Renal pelvis (tissue), 4 donors: ENCODE measurements around the gene KRT85. TPM values are rescaled to one million over a fixed set of nuclear protein-coding genes. Genes with fewer than 3 reads are reported as not detected.
"Not testable (repeated sequence)": the region's sequence is repeated elsewhere in the genome, so short reads cannot be mapped to it uniquely, and the experiment has no call there.

Experiments used
- DNase-seq: peaks from one replicate; pipeline ENCODE4 v3.0.0-alpha.2; 2013
- polyA plus RNA-seq, 3 donors: library from polyadenylated mRNA; unstranded; fragments of 120-200 nt; gene quantifications; one replicate each; pipeline ENCODE4 v1.2.1, GENCODE V29; 2013; ENCODE audit not compliant: insufficient read length in 3 of 3

The KRT85 gene
- polyA plus RNA-seq, 3 donors = not detected

DNA sequence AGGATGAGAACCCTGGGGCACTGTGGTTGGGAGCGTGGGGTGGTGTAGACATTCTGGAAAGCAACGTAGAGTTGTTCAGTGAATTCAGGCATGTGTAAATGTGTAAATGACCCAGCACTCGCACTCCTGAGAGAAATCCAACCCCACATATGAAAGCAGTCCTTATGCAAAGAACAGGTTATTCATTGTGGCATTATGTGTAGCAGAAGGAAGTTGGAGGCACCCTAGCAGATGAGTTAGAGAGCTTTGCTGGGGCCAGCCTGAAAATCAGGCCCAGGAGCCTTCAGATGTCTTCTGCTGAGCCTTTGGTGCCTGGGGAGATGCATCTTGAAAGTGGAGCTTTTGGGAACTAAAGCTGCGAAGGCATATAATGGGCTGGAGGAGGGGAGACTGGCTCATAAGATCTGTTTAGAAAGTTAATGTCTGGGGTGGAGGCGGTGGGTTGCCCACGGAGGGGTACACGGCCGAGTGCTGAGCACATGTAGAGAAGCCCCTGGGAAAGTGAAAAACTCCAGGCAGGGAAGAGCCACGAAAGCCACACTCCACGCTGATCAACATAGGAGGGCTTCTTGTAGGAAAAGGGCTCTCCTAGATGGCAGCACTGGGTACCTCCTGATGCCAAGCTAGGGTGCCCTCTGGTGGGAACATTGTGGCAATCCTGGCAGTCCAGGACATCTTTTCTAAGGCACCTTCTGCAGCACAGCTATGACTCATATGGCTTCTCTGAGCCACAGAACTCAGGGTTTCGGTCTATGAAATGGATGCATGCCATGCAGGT lies 40.0 kb downstream of the KRT85 start:
- DNase-seq = peak; percentile 71

DNA sequence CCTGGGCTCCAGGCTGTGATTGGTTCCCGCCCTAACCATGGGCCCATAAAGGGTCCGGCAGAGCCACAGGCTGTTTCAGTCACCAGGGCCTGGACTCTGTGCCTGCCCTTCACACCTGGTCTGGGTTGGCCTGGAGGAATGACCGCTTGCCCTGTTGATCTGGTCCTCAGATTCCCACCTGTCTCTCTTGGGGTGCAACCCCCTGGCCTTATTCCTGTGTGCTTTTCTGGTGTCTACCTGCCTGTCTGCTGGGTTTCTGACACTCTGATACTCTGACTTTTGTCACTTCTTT lies 43.2 kb downstream of the KRT85 start:
- DNase-seq = no peak

DNA sequence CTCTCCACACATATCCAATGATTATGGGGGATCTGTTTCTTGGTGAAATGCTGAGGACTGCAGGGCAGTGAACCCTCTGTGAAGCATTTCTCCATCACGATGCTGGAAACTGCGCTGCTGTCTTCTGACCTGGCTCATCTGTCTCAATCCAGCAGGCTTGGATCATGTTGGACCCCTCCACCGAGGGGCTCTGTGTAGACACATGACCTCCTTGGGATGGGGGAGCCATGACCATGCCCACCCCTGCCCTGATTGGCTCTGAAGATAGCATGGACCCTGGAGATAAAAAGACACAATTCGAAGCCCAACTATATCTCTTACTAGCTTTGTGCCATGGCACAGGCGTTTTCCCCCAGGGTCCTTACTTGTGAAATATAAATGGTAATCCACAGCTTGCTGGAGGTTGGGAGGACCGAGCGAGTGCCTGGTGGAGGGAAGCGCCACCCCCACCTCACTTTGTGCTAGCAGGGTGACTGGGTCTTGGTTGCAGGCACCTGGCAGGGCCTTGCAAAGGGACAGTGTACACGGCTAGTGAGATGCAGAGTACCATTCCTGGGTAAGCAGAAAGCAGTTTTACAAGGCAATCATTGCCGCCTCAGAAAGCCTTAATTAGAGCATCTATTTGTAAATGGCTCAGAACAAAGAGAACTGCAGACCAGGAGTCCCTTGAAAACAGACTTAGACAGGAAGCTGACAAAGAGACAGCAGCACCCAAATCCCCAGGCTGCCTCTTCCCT lies 43.7 kb downstream of the KRT85 start:
- DNase-seq = no peak

DNA sequence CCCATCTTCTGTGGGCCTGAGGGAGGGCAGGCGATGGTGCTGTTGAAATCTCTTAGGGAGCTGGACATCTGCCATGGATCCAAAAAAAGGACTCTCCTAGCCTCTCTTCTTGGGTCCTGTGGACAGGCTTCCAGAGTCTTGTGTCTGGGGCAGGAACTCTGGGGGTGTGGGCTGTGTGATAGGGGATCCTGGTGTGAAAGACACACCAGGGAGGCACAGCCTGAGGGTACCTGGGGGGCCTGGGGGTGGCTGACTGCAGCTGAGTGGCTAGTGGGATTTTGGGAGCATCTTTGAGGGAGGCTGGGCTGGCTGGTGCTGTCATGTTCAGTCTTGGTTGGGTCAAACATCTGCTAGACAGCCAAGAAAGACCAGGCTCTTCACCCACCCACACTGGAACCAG lies 44.3 kb downstream of the KRT85 start:
- DNase-seq = no peak

DNA sequence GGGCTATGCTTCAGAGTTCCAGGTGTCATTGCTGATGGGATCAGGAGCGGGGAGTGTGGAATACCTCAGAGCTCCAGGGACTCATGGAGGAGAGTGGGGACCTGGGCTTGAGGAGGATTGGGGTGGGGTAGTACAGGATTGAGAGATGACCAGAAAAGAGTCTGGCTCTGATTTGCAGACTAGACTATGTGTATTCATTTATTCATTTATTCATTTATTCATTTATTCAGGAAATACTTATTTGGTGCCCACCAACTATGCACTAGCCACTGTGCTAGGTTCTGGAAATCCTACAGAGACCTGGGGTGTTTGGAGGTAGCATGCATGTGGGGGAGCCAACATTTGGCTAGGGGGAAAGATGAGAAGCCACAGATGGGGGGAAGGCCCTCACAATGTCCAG lies 45.2 kb downstream of the KRT85 start:
- no peak for DNase-seq

DNA sequence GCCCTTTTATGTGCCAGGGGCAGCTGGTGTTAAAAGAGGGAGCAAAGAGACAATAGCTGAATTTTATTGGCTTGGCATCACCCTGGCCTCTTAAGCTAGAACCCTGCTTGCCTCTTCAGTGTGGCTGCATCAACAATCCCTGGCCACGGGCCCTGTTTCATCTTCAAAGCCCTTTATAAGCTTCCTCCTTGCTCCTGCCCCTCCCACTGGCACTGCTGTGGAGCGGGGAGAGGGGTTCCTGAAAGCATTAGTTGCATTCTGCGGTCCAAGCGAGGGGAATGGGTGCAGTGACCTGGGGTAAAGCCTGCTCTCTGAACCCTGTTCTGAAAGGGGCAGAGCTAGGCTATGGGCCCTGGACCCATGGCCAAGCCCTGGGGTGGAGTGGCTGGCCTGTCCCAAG lies 45.9 kb downstream of the KRT85 start:
- no peak for DNase-seq

DNA sequence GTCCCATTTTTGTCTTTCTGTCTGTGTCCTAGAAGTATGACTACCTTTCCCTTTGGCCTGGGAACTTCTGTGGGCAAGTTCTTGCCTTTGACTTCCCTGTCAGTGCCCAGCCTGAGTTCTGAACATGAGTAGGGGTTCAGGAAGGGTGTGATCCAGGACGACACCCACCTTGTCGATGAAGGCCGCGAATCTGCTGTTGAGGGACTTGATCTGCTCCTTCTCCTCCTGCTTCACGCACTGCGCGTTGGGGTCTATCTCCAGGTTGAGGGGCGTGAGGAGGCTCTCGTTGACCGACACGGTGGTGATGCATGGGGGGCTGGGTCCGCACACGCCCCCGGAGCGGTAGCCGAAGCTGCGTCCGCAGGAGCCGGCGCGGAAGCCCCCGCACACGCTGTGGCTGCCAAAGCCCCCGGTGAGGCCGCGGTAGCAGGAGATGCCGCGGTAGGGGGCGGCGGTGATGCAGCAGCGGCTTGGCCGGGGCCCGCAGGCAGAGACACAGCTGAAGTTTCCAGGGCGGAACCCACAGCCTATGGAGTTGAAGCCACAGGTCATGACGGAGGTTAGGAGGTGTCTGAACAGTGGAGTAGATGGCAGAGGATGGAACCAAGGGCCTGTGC lies 46.4 kb downstream of the KRT85 start, which contains the start of gene KRT83:
Gene KRT83 (minus strand): TSS at position 615 of the 617 bp plus-strand sequence. CDS start 63 bp downstream, at position 552.
- DNase-seq = no peak

DNA sequence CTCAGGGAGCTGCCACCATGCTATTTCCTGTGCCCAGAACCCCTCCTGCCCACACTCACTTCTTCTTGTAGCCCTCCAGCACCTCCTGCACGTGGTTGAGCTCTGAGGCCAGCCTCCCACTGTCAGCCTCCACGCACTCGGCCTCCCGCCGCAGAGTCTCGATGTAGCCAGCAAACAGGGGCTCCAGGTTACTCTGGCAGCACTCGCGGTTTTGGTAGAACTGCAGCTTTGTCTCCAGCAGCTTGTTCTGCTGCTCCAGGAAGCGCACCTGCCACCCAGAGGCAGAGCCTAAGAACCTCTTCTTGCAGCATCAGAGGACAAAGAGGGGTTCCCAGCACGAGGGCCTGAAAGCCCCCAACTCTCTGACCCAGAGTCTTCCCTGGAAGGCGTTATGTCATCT lies 48.2 kb downstream of the KRT85 start:
- no peak for DNase-seq

DNA sequence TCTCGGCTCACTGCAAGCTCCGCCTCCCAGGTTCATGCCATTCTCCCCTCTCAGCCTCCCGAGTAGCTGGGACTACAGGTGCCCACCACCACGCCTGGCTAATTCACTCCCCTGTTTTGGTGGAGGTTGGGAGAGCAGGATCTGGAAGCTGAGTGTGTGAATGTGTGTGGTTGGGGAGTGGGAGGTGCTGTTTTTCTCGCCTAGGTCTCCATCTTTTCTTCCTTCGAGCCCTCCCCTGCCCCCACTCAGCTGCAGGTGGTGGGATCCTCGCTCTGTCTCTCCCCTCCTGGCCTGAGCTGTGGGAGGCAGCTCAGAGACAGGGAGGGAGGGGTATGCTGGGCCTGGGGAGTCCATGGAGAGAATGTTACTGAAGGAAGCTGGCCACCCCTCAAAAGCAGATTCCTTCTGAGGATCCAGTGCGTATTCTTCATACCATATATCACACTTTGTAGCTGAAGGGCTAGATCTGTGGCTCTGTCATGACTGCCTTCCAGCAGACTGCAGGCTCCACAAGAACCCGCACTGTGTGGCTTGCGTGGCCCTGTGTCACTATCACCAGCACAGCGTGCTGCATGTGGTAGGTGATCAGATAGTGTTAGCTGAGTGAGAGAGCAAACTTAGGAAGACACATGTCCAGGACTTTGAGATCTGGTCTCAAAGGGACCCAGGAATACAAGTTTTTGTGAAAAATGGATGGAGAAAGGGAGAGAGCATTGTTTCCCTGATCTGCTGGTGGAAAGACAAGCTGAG lies 48.9 kb downstream of the KRT85 start:
- no peak for DNase-seq

DNA sequence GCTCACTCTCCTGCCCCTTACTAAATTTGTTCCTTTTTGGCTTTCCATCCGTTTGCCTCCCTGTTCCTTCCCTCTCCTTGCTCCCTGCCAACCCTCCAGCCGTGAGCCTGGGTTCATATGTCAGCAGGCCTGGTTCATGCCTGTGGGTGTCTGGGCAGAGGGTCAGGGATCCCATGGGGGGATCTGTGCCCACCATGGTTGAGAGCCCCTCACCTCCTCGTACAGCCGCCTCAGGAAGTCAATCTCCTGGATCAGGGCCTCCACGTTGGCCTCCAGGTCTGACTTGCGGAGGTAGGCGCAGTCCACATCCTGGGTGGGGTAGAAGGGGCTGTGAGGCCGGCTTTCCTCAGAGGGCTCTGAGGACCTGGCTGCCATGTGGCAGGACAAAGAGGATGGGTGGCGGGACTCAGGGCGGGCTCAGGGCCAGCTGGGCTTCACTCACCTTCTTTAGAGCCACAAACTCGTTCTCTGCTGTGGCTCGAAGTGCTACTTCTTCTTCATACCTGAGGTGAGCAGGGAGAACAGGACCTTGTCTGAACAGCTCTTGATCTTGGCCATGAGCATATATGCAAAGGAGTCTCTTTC lies 49.7 kb downstream of the KRT85 start:
- no peak for DNase-seq

DNA sequence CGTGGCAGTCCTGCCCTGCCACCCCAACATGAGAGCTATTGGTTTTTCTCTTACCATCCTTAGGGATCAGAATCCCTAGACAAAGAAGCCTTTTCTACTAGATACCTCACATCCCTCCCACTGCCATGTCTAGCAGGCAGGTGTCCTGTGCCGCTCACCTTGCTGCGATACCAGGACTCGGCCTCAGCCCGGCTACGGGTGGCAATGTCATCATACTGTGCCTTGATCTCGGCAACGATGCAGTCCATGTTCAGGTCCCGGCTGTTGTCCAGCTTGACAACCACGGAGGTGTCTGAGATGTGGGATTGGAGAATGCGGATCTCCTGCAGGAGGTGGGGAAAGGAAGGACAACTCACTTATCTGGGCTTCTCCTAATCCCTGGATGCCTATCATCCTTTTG lies 50.6 kb downstream of the KRT85 start:
- no peak for DNase-seq

DNA sequence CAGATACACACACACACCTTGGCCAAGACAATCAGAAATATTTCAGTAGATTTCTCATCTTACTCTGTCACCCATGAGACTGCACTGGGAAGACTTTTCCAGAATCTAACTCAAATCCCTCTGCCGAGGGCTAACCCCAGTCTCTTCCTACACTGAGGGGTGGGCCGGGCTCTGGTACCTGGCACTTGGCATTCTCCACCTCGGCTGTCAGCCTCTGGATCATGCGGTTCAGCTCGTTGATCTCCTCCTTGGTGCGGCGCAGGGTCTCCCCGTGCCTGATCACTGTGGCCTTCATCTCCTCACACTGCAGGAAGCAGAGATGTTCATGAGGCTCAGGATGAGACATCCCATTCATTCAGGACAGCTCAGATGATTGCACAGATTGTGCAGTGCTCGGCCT lies 51.0 kb downstream of the KRT85 start:
- no peak for DNase-seq

DNA sequence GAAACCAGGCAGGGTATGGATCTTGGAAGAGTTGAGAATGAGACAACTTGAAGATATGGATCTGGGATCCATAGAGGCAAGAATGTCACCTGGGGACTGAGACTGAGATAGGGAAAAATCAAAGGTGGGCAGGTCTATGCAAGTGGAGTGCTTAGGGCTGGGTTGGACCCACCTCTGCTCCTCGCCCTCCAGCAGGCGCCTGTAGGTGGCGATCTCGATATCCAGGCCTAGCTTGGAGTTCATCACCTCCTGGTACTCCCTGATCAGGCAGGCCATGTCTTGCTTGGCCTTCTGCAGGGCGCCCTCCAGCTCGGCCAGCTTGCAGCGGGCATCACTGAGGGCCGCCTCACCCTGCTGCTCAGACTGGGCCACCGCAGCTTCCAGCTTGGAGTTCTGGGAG lies 51.6 kb downstream of the KRT85 start:
- not testable (repeated sequence) for DNase-seq

DNA sequence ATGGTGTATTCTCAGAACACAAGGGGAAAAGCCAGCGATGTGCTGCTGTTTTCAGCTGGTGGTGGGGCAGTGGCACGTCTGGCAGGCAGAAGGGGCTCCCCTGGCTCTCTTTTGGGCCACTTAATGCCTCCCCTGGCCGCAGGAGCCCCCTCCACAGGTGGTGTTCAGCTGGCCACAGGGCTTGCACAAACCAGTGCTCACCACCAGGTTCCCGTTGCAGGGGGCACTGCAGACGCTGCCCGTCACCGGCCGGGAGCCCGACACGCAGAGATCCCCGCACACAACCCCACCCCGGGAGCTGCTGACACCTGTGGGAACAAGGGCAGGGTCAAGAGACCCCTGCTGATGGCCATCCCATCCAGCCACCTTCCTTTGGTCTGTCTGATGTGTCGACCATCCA lies 52.8 kb downstream of the KRT85 start:
- DNase-seq = no peak

DNA sequence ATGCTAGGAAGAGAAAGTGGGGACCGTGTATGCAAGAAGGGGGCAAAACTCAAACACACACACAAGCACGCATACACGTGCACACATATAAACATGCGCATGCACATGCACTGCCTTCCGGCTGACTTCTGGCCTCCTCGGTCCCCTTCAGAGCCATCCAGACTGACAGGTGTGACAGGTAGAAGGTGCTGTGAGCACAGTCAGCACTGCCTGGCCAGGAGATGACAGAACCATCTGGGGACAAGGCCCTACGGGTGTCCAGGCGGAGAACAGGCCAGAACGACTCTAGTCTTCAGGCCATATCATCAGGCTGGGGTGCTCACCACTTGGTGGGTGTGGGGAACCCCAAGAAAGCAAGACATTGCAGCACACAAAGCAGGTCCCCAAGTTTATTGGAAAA lies 53.4 kb downstream of the KRT85 start:
- DNase-seq = no peak

DNA sequence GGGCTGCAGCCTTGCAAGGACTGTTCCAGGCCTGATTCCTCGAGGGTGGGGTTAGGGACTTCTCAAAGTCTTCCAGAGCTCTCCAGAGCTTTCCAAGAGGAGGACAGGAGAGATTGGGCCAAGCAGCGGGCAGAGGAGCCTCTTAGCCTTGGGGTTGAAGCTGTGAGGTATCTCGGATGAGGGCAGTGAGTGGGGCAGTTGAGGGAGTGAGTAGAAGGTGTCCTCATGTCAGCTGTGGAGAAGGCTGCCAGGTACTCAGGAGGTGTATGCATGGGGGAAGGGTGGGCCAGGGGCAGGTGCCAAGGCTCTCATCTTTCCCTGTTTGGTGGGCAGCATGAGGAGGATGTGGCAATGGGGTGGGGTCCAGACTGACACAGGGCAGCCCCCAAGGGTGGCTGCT lies 53.8 kb downstream of the KRT85 start:
- DNase-seq = no peak

DNA sequence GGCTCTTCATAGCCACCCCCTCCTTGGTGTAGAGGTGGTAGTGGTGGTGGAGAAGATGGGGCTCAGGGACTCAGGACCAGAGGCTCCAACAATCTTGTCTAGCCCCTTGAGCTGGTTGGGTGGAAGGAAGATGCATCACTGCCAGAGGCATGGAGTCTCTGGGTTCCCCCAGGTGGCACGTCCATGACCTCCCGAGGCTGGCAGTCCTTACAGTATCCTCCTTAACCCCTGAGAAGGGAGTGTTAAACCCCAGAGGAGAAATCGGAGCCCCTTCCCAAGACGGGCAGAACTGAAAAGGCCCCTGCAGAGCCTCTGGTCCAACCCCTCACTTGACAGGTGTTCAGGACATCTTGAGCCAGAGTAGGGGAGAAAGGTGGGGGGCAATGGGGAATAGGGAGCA lies 55.2 kb downstream of the KRT85 start:
- DNase-seq = no peak

DNA sequence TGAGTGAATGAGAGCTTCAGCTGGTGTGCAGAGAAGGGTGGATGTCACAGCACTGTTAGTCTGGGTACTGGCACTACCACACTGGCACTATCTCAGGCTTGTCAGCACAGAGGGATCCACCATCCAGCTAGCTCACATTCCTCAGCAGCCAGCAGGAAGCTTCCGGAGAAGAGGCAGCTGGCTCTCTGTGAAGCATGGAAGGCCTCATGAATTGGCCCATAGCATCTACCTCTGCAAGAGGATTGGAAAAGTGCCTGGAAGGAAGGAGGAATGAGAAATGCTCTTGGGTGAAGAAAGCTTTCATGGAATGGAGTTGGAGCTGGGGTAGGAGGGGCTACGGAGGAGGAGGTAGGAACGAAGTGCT lies 56.0 kb downstream of the KRT85 start:
- DNase-seq = no peak

DNA sequence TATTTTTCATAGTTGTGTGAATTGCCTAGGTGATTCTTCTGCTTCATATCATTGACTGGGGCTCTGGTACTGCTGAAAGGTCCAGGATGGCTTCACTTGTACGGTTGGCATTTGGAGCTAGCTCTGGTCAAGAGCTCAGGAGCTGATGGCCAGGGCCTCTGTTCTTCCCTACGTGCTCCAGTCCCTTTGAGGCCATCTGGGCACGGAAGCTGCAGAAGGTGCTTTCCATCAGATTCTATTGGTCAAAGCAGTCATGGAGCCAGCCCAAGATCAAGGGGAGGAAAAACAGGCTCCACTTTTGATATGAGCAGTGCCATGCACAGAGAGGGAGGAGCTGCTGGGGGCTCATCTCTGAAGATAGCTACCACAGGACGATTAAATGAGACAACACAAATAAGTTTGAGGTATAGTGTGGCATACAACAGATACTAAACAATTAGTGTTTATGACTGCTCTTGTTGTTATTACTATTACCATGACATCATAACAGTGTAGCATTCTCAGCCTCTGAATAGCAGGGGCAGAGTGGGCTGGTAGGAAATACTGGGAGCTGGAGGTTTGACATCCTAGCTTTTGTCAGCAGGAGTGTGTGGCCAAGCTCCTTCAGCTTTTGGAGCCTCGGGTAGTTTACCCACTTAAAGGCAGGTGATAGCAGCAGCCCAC lies 56.5 kb downstream of the KRT85 start:
- no peak for DNase-seq
